Measurements from ENCODE around the gene WFDC1.

GRCh38 chr16:84322749-84323148 lies 28.1 kb downstream of the WFDC1 start:
- TF ChIP-seq POLR2AphosphoS5 (IDR thresholded peaks at IDR 0.05; ENCODE audit: low read depth, low read length) (no peak), CTCF (IDR thresholded peaks at IDR 0.05) (no peak), MXI1 (IDR thresholded peaks at IDR 0.05; ENCODE audit: low read depth, low read length) (no peak)
